Stimulated activated CD8-positive, alpha-beta memory T cell treated with anti-CD3 and anti-CD28 coated beads, Interleukin-15, amount 100 ng/mL, for 24 hours (primary cell): ENCODE measurements around the gene SMG7.

Source experiments
- DNase-seq: peaks from one replicate; pipeline ENCODE4 v3.0.0-alpha.2; 2020; ENCODE audit warnings: low read depth

Gene SMG7

GRCh38 chr1:183515002-183515689 is 42.8 kb downstream of the SMG7 start:
- DNase-seq, result no peak

DNA sequence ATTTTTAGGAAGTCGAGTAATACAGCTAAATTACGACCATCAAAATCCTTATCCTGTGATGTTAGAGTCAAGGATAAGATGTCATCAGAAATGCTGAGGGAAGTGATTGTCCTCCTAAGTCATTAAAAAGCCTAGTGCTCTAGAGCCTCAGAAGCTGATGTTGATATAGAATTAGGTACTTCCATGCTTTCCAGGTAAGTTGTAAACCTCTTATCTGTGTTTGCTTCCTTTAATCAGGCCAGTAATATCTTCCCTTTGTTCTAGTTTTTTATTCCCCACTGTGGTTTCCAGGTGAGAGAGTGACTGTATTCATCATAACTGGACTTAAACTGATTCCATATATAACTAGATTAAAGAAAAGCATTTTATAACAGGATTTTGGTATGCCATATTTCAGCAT is 44.4 kb downstream of the SMG7 start:
- DNase-seq, result no peak

DNA sequence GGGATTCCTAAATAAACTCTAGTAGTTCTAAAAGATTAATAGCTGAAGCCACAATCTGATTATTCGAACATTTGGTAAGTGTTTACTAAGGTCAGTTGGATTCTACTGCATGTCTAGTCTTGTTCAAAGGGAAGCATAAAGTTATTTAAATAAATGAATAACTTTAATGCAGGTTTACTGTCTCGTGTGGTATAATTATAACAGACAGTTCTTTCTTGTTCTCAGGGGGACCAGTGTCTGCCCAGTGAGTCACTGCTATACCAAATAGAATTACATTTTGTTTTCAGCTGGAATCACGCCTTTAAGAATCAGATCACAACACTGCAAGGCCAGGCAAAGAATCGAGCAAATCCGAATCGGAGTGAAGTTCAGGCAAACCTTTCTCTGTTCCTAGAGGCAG is 45.1 kb downstream of the SMG7 start:
- DNase-seq, result no peak

GRCh38 chr1:183520379-183520778 is 48.1 kb downstream of the SMG7 start:
- DNase-seq, result no peak

DNA sequence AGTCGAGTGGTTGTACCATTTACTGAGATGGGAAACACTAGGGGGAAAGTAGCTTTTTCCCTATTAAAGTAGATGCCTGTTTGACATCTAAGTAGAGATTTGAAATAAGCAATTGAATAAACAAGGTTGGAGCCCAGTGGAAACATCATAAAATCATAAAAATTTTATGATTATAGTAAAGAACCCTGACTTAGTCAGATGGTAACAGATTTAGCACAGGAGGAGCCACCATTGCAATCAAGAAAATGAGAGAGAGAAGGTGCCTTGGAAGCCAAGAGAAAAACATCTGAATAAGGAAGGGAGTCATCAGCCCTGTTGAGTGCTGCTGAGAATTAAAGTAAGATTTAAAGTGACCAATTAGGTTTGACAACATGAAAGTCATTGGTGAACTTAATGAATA is 49.8 kb downstream of the SMG7 start:
- no peak for DNase-seq

- DNase-seq, result no peak
These were observed 56.3 kb downstream of the SMG7 start for GRCh38 chr1:183528577-183528976.

DNA sequence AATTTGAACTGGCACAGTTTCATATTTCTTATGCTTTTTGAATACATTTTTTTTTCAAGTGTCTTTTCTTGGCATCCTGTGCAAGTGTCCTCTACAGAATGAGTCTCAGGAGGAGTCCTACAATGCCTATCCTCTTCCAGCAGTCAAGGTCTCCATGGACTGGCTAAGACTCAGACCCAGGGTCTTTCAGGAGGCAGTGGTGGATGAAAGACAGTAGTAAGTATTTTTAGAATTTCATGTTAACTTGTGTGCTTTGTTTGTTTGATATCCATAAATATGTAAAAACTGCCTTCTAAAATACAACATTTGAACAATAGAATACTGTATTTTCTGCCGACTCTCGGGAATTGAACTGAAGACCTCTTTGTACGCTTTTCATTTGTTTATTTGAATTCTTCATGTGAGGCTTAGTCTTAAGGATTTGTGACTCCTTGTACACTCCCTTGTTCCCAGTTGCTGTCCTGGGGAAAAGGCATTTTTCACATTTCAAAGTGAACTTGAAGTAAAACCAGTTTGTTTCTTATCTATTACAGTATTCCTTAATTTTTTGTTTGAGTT is 61.4 kb downstream of the SMG7 start:
- no peak for DNase-seq

DNA sequence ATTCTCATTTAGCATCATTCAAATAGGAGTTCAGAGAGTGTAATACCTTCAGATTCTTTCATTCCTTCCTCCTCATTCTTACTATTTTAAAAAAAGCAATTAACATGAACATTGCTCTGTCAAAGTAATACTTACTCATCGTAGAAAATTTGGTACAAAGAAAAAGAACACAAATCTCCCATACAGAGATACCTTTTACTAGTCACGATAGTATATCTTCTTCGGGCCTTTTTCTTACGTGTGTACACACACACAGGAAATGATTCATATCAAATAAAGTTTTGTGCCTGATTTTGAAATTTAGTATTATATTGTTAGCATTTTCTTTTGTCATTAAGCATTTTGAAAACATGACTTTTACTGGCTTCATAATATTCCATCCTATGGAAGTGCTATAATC is 65.1 kb downstream of the SMG7 start:
- DNase-seq, result no peak

- no peak for DNase-seq
These were observed 71.4 kb downstream of the SMG7 start for GRCh38 chr1:183543619-183544204.

DNA sequence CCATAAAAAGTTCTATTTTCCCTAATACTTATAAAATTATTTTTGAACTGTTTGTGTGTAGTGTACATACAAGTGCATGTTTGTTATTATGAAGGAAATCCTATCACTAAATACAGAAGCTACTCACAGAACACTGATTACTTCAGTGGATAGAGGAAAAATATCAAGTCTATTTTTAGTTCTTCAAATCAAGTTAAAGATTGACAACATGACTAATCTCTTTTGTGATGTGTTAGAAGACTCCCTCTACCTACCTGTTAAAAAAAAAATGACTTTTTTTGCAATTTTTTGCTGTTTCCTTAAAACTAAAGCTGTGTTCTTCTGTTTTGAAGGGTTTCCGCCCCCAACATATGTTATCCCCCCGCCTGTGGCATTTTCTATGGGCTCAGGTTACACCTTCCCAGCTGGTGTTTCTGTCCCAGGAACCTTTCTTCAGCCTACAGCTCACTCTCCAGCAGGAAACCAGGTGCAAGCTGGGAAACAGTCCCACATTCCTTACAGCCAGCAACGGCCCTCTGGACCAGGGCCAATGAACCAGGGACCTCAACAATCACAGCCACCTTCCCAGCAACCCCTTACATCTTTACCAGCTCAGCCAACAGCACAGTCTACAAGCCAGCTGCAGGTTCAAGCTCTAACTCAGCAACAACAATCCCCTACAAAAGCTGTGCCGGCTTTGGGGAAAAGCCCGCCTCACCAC is 72.4 kb downstream of the SMG7 start:
- no peak for DNase-seq

DNA sequence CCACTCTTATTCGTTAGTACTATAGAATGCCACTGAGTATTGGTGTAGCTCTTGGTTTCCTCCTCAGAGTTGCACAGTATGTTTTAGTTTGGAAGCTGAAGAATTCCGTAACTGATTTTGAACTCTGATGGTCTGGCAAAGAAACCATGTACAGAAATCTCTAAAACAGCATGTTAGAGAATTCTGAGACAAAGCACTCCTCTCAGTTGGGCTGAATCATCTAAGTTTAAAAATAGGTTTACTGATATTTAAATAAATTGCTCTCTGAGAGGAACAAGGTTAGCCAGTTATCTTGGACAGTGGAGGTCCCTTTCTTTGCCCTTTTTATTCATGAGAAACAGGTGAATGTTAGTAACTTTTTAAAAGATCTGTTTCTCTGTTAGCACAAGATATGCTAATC is 74.1 kb downstream of the SMG7 start:
- DNase-seq, result no peak

GRCh38 chr1:183548116-183548515 is 75.8 kb downstream of the SMG7 start:
- no peak for DNase-seq

GRCh38 chr1:183550915-183551314 is 78.6 kb downstream of the SMG7 start:
- no peak for DNase-seq

DNA sequence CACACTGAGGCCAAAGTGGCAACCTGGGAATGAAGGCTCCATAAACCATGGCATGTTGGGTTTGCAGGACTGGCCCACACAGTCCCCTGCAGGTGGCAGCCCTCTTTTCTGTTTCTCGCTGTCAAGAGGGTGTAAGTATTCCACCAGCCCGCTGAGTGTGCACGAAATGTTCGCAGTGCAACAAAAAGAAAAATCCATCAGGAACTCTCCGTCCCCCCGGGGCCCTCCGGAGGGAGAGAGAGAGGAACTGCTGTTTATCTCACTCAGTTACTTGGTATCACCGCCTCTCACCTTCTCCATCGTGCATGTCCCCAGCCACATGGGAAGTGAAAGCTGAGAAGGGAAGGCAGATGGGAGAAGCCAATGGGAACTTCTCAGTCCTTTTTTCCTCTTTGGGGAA is 79.6 kb downstream of the SMG7 start:
- no peak for DNase-seq

GRCh38 chr1:183552441-183552840 is 80.1 kb downstream of the SMG7 start:
- DNase-seq, result no peak

- no peak for DNase-seq
These were observed 80.6 kb downstream of the SMG7 start for GRCh38 chr1:183552891-183553290.

DNA sequence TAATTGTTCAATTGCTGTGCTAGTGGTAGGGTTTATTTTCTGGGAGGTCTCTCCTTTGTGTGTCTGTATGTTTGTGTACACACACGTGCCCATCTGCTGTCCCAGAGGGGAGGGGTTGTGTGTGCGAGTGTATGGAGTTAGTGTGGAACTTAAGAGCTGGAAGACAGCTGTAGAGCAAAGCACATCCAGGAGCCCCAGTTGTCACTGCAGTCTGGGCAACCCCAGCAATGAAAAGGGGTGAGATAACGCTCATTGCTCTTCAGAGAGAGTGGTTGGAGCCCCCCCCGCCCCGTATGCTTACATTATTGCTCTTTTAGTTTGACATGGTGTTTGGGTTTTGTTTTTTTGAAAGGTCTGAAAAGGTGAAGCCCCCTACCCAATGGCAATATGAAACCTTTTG is 81.0 kb downstream of the SMG7 start:
- DNase-seq, result no peak

DNA sequence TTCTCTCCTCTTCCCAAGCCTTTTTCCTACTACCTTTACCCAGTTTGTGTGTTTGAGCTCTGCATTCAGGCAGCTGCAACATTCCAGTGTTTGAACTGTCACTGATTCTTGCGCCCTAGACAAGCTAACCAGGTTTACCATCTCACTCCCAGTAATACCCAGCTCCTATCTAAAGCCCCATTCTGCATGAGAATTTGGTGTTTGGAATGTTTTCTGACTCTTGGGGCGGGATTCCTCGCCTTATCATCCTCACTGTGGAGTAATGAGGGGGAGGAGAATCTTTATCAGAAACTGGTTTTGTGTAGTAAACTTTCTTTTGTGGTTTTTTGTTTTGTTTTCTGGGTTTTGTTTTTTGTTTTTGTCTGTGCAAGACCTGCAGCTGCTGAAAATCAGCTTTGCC is 81.5 kb downstream of the SMG7 start:
- no peak for DNase-seq

DNA sequence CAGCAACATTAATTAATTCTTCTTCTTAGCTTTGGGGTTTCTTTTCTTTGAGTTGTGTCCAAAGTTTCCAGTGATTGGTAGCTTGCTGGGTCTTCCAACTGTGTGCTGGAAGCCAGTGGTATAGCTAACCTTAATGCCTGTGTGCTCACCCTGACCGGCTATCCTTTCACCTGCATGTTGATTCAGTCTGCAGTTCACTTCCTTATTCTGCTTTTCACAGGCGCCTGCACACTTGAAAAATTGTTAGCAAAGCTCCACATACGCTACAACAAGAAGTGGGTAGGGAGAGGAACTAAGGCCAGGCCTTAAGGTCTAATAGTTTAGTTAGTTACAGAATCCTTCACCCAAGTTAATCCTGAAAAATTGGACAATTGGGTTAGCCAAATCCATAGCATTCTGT is 82.3 kb downstream of the SMG7 start:
- no peak for DNase-seq

DNA sequence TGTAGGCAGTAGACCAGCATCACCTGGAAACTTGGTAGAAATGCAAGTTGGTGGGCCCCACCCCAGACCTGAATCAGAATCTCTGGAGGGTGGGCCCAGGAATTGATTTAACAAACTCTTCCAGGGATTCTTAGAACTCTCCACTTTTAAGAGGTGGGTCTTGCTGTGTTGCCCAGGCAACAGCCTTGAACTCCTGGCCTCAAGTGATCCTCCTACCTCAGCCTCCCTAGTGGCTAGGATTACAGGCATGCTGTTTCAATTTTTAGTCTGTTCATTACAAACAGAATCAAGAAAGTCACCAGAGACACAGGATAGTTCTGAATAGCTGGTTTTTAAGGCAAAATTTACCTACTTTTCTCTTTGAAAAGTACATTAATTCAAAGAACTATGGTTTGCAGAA is 86.8 kb downstream of the SMG7 start:
- no peak for DNase-seq

DNA sequence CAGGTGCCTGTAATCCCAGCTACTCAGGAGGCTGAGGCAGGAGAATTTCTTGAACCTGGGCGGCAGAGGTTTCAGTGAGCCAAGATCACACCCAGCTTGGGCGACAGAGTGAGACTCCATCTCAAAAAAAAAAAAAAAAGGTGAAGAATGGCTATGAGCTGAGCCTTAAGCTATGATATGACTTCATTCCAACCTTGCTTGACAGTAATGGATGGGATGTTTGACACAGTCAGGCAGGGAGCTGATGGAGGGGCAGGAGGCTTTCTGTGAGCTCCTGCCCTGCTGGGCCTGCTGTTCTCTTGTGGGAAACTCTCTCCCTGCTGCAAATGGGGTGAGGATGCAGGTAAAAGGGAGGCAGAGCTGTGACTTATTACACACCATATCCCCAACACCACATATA is 90.4 kb downstream of the SMG7 start:
- no peak for DNase-seq

- DNase-seq, result no peak
These were observed 93.0 kb downstream of the SMG7 start for GRCh38 chr1:183565261-183565660.

DNA sequence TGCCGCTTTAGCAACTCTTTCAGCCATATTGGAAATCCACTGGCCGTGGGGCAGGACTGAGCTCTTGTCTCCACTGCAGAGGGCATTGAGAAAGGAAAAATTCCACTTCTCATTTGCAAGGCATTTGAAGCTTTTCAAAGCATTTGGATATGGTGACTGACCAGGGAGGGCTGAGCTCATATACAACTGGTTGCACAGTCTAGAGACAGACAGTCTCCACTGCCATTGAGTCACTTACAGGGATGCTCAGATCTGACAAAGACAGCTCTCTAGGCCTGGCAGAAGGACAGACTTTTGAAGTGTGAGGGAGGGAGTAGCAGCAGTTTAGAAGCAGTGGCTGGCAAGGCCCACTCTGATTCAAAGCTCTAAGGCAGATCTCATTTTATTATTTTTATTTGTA is 93.7 kb downstream of the SMG7 start:
- no peak for DNase-seq
